Caki2 (cell line): ENCODE data around the gene TMEM14B. TPM values are rescaled to one million over a fixed set of nuclear protein-coding genes. Genes with fewer than 3 reads are reported as not detected.
"Not testable (repeated sequence)": the region's sequence is repeated elsewhere in the genome, so short reads cannot be mapped to it uniquely, and the experiment has no call there.

ENCODE experiments used
- DNase-seq: peaks from one replicate; pipeline ENCODE4 v3.0.0-alpha.2; 2015; ENCODE audit warnings: low read depth
- in situ Hi-C: cut with HindIII; loops from 2 replicates; pipeline ENCODE4 v1.10.0; 2016; ENCODE audit warnings: low sequenced_read_pairs, low pct_unique_long_range_greater_than_20kb, mixed read lengths
- total RNA-seq: library from RNA; depleted of rRNA; stranded (reverse); fragments of >200 nt; shearing (Covaris generic); gene quantifications from 2 replicates; pipeline ENCODE4 v1.2.3, GENCODE V29; 2014; ENCODE audit warnings: low replicate concordance; rRNA removed

Gene TMEM14B
- total RNA-seq = 323 and 336 TPM in 2 replicates

DNA sequence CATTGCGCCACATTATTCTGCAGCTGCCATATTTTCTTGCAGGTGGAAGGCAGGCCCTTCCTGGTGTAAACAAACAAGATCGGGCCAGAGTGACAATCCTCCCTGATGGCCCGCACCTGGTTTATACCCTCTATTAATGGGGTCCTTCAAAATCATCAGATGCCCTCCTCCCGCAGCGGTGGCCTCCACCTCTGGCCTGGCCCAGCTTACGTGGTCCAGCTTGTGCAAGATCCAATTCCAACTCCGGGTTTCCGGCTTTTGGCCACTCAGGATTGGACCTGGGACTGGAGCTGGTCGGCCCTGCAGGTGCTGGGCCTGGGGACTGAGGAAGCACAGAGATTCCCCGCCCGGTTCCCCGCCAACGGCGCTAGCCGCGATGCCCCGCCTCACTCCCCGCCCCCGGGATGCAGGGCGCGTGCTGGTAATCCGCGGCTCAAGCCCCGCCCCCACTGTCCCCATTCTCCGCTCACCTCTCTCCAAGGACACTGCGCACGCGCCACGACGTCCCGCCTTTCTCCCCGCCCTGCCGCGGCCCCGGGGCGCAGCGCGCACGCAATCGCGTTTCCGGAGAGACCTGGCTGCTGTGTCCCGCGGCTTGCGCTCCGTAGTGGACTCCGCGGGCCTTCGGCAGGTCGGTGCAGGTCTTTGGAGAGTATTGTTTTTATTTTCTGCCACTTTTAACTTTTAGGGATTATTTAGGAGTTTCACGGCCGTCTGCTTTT is at the start of gene TMEM14B:
TMEM14B (plus strand) TSS at position 555 of the 722 bp plus-strand sequence. CDS start 1,441 bp downstream, outside the sequence.
- in situ Hi-C loops = no loop called here

DNA sequence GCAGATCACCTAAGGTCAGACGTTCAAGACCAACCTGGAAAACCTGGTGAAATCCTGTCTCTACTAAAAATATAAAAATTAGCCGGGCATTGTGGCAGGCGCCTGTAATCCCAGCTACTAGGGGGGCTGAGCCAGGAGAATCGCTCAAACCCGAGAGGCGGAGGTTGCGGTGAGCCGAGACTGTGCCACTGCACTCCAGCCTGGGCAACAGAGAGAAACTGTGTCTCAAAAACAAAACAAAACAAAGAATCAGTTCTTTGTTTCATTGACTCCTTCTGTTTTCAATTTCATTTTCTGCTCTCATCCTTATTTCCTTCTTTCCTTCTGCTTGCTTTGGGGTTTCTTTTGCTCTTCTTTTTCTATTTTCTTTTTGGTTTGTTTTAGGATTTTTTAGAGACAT is 33.6 kb upstream of the TMEM14B start:
- DNase-seq = no peak
- in situ Hi-C loops = no loop called here

More for the DNA sequence above, at the start of gene TMEM14B:
- DNase-seq = peak; percentile 96

DNA sequence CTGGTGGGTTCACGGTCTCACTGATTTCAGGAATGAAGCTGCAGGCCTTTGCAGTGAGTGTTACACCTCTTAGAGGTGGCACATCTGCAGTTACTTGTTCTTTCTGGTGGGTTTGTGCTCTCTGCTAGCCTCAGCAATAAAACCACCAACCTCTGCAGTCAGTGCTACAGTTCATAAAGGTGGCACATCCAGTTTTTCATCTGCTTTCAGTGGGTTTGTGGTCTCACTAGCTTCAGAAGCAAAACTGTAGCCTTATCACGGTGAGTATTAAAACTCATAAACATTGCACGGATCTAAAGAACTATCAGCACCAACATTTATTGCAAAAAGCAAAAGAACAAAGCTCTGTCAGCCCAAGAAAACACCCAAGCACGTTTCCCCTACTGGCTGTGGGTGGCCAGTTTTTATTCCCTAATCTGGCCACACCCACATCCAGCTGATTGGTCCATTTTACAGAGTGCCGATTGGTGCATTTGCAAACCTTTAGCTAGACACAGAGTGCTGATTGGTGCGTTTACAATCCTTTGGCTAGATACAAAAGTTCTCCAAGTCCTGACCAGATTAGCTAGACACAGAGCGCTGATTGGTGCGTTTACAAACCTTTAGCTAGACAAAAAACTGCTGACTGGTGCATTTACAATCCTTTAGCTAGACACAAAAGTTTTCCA is 28.2 kb upstream of the TMEM14B start:
- no peak for DNase-seq
- in situ Hi-C loops = no loop called here

DNA sequence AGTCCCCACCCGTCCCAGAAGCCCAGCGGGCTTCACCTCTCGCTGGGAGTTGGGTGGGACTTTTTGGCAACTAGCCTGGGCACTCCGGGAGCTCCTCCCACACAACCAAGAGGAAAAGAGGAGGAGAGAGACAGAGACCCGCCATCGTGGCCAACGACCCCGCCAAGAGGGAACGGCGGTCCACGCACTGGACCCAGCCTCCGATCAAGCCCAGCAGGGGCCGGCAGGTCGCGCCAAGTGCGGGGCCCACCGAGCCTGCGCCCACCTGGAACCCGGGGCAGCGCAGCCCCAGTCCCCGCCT is 27.7 kb upstream of the TMEM14B start:
- no peak for DNase-seq
- in situ Hi-C loops = no loop called here

DNA sequence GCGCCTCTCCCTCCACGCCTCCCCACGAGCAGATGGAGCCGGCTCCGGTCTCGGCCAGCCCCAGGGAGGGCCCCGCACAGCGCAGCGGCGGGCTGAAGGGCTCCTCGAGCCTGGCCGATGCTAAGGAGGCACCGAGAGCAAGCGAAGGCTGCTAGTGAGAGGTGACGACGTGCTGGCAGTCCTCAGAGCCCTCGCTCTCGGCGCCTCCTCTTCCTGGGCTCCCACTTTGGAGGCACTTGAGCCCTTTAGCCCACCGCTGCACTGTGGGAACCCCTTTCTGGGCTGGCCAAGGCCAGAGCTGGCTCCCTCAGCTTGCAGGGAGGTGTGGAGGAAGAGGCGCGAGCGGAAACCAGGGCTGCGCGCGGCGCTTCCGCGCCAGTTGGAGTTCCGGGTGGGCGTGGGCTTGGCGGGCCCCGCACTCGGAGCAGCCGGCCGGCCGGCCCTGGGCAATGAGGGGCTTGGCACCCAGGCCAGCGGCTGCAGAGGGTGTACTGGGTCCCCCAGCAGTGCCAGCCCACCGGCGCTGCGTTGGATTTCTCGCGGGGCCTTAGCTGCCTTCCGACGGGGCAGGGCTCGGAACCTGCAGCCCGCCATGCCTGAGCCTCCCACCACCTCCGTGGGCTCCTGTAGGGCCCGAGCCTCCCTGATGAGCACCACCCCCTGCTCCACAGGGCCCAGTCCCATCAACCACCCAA is 27.2 kb upstream of the TMEM14B start:
- in situ Hi-C loops = no loop called here
- no peak for DNase-seq

DNA sequence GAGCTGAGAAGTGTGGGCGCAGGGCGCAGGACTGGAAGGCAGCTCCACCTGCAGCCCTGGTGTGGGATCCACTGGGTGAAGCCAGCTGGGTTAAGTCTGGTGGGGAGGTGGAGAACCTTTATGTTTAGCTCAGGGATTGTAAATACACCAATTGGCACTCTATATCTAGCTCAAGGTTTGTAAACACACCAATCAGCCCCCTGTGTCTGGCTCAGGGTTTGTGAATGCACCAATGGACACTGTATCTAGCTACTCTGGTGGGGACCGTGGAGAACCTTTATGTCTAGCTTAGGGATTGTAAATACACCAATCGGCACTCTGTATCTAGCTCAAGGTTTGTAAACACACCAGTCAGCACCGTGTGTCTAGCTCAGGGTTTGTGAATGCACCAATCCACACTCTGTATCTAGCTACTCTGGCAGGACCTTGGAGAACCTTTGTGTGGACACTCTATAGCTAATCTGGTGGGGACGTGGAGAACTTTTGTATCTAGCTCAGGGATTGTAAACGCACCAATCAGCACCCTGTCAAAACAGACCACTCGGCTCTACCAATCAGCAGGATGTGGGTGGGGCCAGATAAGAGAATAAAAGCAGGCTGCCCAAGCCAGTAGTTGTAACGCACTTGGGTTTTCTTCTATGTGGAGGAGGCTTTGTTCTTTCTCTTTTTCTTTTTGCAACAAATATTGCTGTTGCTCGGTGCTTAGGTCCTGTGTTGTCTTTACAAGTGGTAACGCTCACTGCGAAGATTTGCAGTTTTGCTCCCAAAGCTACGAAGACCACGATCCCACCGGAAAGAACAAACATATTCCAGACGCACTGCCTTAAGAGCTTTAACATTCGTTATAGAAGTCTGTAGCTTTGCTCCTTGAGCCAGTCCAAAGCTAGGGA is 26.4 kb upstream of the TMEM14B start:
- DNase-seq, in situ Hi-C loops: not testable (repeated sequence)

DNA sequence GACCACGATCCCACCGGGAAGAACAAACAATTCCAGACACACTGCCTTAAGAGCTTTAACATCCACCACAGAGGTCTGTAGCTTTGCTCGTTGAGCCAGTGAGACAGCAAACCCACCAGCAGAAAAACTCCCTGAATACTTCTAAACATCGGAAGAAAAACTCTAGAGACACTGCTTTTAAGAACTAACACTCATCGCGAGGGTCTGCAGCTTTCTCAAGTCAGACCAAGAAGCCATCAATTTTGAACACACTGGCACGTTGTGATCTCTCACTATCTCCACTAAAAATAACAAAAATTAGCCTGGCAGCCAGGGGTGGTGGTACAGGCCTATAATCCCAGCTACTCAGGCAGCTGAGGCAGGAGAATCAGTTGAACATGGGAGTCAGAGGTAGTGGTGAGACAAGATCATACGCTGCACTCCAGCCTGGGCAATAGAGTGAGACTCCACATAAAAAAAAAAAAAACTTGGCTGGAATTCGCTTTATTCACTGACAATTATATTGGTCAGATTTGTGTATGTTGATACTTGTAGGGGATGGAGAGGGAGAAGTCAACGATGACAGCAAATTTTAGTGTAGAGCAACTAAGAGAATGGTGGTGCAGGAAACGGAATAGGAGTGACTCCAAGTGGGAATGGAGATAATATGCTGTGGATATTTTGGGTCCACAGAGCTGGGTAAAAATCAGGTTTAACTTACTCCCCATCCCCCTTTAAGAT is 25.6 kb upstream of the TMEM14B start:
- in situ Hi-C loops = no loop called here
- no peak for DNase-seq

DNA sequence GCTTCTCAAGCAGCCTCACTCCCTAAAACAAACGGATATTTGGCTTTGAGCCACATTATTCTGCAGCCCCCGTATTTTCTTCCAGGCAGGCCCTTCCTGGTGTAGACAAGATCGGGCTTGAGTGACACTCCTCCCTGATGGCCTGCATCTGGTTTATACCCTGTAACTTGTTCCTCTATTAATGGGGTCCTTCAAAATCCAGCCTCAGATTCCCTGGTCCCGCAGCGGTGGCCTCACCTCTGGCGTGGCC is 25.1 kb upstream of the TMEM14B start:
- in situ Hi-C loops = no loop called here

GRCh38 chr6:10722820-10723566 is 24.6 kb upstream of the TMEM14B start, which contains the start of gene TMEM14C:
TMEM14C (plus strand) TSS chr6:10723070; CDS start chr6:10724614, 1,544 bp downstream.
- in situ Hi-C loops = no loop called here
- DNase-seq = peak; percentile 98

More for the DNA sequence above, 25.1 kb upstream of the TMEM14B start:
- DNase-seq = no peak

GRCh38 chr6:10723567-10723881 is 24.1 kb upstream of the TMEM14B start:
- in situ Hi-C loops = no loop called here
- no peak for DNase-seq

GRCh38 chr6:10725044-10725443 is 22.6 kb upstream of the TMEM14B start:
- no peak for DNase-seq
- in situ Hi-C loops = no loop called here

GRCh38 chr6:10725716-10726115 is 21.9 kb upstream of the TMEM14B start:
- in situ Hi-C loops = no loop called here
- no peak for DNase-seq

DNA sequence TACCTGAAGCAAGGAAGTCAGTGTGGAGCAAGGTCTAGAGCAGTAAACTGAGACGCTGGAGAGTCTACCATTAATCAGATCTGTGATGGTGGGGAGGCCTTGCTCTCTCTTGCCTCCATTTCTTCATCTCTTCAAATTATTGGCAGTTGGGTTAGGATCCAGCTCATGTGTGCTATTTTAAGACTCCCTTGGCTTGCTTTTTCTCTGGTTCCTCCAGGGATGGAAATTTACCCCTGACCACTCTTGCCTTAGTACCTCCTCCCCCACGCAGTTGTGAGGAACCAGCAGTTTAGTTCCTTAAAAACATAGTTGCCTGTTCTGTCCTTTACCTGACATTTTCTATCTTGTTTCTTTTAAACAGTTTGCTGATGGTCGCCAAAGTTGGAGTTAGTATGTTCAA is 17.4 kb upstream of the TMEM14B start:
- no peak for DNase-seq
- in situ Hi-C loops = no loop called here

GRCh38 chr6:10733151-10733715 is 14.4 kb upstream of the TMEM14B start:
- DNase-seq = peak; percentile 60
- in situ Hi-C loops = no loop called here

DNA sequence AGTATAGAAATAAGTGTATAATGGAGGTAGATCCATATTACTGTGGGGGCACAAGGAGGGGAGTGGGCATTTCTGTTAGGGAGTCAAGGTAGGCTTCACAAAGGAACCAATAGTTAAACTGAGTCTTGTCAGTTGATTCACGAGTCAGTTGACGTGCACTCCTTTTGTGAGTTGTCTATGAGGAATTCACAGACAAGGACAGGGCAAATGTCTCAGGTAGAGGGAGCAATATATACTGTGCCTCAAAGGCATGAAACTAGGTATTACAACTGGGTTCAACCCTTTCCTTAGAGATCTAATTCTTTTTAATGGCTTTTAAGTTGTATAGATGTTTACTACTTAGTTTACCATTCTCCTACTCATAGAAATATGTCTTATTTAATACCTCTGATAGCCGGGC is 13.7 kb upstream of the TMEM14B start:
- DNase-seq = no peak
- in situ Hi-C loops = no loop called here

DNA sequence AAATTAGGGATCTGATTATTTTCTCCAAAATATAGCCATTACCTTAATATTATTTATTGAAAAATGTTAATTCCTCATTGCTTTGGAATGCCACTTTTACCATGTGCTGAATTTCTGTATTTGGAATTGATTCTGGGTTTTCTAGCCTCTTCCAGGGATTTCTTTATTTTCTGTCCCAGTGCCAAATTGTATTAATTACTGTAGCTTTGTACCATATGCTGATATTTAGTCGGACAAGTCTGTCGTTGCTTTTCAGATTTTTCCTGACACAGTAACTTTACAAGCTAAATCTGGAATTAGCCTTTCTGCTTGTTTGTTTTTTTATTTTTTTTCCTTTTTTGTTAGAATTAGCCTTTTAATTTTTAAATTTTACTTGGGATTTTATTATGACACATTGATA is 10.9 kb upstream of the TMEM14B start:
- in situ Hi-C loops = no loop called here
- DNase-seq = no peak

DNA sequence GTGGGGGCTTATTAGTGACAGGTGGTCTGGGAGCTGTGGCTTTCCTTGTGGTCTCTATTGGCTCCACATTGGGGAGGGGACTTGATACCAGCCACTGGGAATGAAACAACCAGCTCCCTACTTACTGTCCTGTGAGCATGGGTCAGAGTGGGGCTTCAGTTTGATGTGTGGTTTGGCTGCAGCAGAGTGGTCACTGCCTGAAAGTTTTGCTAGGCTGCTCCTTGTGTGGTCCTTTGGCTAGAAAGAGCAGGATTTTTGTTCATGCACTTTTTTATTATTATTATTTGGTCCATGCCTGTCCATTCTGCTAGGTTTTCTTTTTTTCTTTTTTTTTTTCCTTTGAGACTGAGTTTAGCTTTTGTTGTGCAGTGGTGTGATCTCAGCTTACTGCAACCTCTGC is 7.5 kb upstream of the TMEM14B start:
- in situ Hi-C loops = no loop called here
- DNase-seq = no peak
